PFSK-1 (cell line): ENCODE measurements around the gene RIMS1.

ENCODE experiments used
- POLR2AphosphoS5 ChIP-seq: IDR thresholded peaks from 2 replicates; pipeline ENCODE4 v1.6.1; 2012; ENCODE audit warnings: low read depth, mild to moderate bottlenecking, control low read depth, low read length, moderate library complexity
- TF ChIP-seq, protein P1 (sequence below), 2 experiments: IDR thresholded peaks; 2 replicates each; pipeline versions ENCODE4 v1.6.1 to v1.8.0; 2011 to 2012; ENCODE audit warnings: low read depth in 2 of 2, low read length in 2 of 2, control low read depth in 1 of 2, inconsistent platforms in 1 of 2, mild to moderate bottlenecking in 1 of 2, moderate library complexity in 1 of 2; ENCODE audit not compliant: insufficient read depth in 1 of 2

DNA sequence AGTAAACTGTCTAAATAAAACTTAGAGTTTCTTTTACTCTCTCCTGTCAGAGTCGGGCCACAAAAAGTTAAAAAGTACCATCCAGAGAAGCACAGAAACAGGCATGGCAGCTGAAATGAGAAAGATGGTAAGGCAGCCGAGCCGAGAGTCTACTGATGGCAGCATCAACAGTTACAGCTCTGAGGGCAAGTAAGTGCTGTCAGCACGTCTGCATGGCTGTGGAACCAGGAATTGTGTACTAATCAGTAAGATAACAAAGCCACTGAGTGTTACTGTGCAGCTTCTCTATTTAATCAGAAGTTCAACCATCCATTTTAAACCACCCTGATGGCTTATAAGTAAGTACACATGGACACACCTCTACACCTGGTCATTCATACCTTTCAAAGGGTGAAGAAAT lies 504.2 kb downstream of the RIMS1 start:
- no peak for TF ChIP-seq POLR2AphosphoS5
- TF ChIP-seq, protein P1, sequence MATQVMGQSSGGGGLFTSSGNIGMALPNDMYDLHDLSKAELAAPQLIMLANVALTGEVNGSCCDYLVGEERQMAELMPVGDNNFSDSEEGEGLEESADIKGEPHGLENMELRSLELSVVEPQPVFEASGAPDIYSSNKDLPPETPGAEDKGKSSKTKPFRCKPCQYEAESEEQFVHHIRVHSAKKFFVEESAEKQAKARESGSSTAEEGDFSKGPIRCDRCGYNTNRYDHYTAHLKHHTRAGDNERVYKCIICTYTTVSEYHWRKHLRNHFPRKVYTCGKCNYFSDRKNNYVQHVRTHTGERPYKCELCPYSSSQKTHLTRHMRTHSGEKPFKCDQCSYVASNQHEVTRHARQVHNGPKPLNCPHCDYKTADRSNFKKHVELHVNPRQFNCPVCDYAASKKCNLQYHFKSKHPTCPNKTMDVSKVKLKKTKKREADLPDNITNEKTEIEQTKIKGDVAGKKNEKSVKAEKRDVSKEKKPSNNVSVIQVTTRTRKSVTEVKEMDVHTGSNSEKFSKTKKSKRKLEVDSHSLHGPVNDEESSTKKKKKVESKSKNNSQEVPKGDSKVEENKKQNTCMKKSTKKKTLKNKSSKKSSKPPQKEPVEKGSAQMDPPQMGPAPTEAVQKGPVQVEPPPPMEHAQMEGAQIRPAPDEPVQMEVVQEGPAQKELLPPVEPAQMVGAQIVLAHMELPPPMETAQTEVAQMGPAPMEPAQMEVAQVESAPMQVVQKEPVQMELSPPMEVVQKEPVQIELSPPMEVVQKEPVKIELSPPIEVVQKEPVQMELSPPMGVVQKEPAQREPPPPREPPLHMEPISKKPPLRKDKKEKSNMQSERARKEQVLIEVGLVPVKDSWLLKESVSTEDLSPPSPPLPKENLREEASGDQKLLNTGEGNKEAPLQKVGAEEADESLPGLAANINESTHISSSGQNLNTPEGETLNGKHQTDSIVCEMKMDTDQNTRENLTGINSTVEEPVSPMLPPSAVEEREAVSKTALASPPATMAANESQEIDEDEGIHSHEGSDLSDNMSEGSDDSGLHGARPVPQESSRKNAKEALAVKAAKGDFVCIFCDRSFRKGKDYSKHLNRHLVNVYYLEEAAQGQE (IDR thresholded peaks at IDR 0.05; ENCODE audit: insufficient read depth in 1 of 2, low read depth in 2 of 2, low read length in 2 of 2), result no peak
